22Rv1 (cell line): ENCODE data around the gene FAM184B.

Experiments used
- ZFX ChIP-seq: fragments of 450-650 bp; IDR thresholded peaks from 2 replicates; pipeline ENCODE4 v1.6.1; 2017; ENCODE audit warnings: antibody characterized with exemption, borderline replicate concordance
- TF ChIP-seq, protein P1 (sequence below): fragments of 450-650 bp; IDR thresholded peaks from 2 replicates; pipeline ENCODE4 v1.5.1; 2017; ENCODE audit warnings: mild to moderate bottlenecking

DNA sequence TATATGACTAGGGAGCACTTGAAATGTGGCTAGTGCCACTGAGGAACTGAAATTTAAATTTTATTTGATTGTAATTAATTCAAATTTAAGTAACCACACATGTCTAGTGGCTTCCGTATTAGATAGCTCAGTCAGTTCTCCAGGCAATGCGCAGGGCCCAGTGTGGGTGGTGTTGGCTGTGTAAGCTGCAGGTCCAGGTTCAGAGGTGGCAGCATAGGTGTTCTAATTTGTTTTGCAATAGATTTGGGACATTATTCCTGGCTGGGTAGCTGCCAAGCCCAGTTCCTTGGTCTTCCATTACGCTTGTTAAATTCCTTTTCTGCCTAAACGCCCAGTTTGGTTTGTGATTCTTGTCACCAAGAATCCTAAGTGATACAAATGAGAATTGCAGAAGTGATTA lies 79.5 kb downstream of the FAM184B start:
- TF ChIP-seq, protein P1, sequence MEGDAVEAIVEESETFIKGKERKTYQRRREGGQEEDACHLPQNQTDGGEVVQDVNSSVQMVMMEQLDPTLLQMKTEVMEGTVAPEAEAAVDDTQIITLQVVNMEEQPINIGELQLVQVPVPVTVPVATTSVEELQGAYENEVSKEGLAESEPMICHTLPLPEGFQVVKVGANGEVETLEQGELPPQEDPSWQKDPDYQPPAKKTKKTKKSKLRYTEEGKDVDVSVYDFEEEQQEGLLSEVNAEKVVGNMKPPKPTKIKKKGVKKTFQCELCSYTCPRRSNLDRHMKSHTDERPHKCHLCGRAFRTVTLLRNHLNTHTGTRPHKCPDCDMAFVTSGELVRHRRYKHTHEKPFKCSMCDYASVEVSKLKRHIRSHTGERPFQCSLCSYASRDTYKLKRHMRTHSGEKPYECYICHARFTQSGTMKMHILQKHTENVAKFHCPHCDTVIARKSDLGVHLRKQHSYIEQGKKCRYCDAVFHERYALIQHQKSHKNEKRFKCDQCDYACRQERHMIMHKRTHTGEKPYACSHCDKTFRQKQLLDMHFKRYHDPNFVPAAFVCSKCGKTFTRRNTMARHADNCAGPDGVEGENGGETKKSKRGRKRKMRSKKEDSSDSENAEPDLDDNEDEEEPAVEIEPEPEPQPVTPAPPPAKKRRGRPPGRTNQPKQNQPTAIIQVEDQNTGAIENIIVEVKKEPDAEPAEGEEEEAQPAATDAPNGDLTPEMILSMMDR: no peak
- TF ChIP-seq ZFX: no peak
